Smooth muscle cell of trachea (primary cell): ENCODE data around the gene CDKN2D. TPM values are rescaled to one million over a fixed set of nuclear protein-coding genes. Genes with fewer than 3 reads are reported as not detected.

Experiments
- total RNA-seq: library from RNA; depleted of rRNA; stranded (reverse); fragments of >200 nt; gene quantifications from 2 replicates; pipeline ENCODE4 v1.2.1, GENCODE V29; 2014

Gene CDKN2D
- 3.5 and 9.9 TPM in 2 replicates for total RNA-seq

DNA sequence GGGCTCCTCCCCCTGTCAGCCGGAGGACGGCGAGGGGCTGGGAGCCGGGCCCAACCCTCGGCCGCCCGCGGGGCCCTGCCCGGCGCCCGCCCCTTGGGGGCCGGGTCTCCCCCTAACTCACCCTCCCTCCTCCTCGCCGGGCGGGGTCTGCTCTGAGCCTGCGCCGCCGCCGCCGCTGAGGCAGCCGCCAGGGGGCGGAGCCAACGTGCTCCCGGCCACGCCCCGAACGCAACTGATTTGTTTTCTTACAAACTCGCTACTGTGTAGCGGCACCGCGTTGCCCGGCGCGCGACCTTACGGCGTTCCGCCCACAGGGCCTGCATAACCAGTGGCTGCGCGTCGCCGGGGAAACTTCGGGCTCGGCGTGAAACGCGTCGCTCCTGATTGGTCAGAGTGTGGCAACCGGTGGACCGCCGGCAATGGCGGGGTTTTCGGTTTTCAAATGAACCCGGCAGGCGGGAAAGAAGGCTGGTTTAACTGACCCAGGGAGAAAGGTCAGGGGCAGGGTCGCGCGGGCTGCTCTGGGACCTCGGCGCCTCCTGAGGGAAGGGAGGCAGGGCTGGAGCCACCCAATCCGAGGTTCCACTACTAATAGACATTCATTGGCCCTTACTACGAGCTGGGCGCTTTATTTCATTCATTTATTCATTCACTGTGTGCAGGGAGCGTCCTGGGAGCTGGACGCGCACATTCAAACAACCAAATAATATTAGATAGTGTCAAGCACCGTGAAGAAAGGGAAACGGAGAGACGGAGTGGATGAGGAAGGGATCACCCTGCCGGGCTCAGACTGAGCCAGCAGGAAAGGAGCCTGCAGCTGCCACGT lies at the start of gene CDKN2D:
TSS of gene CDKN2D (minus strand) at position 154 of the 826 bp plus-strand sequence. CDS start 326 bp downstream, outside the sequence.

GRCh38 chr19:10587022-10587838 lies 18.5 kb upstream of the CDKN2D start, which contains the start of gene AP1M2:
Gene AP1M2 (minus strand): TSS chr19:10587312. CDS start chr19:10587231, 81 bp downstream.

DNA sequence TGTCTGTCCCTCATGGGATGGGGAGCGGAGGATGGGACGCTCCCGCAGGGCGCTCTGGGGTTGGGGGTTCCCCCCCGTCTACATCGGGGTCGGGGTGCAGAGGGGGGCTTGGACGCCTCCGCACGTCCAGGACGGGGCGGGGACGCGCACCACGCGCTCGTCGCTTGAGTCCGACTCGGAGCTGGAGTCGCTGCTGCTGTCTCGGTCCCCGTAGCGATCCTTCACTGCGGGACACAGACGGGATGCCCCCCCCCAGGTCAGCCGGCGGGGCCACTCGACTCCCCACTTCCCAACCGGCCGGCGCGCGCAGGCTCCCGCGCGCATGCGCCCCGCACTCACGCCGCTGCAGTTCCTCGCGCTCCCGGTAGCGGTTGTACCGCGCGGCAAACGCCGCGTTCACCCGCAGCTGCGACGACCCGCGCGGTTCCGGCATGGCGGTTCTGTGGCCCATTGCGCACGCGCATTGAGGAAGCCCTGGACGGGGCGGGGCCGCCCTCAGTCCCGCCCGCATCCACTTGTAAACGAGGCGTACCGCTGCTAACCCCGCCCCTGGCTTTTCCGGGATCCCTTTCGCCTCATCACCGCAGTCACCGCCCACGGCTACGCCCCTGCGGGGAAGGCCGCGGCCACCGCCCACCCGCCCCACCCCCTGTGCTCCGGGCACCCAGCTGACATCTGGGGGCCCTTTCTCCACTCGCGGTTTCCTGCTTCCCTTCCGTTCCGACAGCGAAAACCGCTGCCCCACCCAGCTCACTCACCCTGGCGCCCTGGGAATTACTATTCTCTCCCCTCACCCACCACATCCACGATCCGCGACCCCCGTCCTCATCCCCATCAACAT lies 3.0 kb downstream of the CDKN2D start, which contains the start of gene KRI1:
TSS of gene KRI1 (minus strand) at position 444 of the 841 bp plus-strand sequence. CDS start at position 433, 11 bp downstream.

DNA sequence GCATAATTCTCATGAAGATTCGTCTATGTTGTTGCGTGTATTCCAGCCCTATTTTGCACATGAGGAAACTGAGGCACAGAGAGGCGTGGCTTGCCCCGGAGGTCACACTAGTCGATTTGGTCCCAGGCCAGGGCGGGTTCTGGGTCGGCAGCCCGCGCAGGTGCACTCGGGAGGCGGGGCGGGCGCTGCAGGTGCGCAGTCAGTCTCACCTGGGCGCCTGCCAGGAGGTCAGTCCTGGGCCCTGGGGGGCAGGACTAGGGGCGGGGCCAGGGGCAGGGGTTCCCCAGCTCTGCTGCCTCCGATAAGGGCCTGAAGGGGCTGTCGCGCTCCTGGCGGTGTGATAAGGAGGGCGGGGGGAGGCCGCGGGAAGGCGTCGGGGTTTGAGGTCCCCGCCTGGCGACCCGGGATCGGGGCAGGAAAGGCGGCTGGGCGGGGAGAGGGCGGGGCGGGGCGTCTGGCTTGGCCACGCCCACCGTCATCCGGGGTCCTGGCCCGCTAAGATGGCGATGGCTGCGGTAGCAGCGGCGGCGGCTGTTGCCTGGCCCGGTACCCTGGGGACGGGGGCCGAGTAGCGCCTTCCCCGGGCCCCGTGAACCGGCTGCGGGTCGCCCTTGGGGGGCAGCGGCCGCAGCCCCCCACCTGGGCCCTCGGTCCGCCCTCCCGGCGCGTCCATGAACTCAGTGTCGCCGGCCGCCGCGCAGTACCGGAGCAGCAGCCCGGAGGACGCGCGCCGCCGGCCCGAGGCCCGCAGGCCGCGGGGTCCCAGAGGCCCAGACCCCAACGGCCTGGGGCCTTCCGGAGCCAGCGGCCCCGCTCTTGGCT lies 25.1 kb downstream of the CDKN2D start, which contains the start of gene ATG4D:
TSS of gene ATG4D (plus strand) at position 485 of the 822 bp plus-strand sequence. CDS start at position 672, 187 bp downstream.

GRCh38 chr19:10517361-10517759 lies 51.4 kb downstream of the CDKN2D start, which contains the start of gene S1PR5:
Gene S1PR5 (minus strand): TSS chr19:10517447. CDS start chr19:10515011, 2,436 bp downstream.

Other genes starting within 250 kb of the CDKN2D start
- gene RAVER1, start 235.4 kb downstream of the CDKN2D start, total RNA-seq: 12.1 and 14.4 TPM in 2 replicates
- 5.1 and 7.0 TPM in 2 replicates for gene ICAM3, start 229.4 kb downstream of the CDKN2D start, total RNA-seq
- gene TYK2, start 188.4 kb downstream of the CDKN2D start, total RNA-seq: 65.9 and 101 TPM in 2 replicates
- gene CDC37, start 165.4 kb downstream of the CDKN2D start, total RNA-seq: 166 and 189 TPM in 2 replicates
- gene PDE4A, start 148.4 kb downstream of the CDKN2D start, total RNA-seq: 6.3 and 8.7 TPM in 2 replicates
- 91.0 and 150 TPM in 2 replicates for gene KEAP1, start 65.6 kb downstream of the CDKN2D start, total RNA-seq
- 0.15 and 0.17 TPM in 2 replicates for gene S1PR5, start 51.5 kb downstream of the CDKN2D start, total RNA-seq
- 10.5 and 12.9 TPM in 2 replicates for gene ATG4D, start 25.1 kb downstream of the CDKN2D start, total RNA-seq
- gene KRI1, start 3.0 kb downstream of the CDKN2D start, total RNA-seq: 5.7 and 6.9 TPM in 2 replicates
- not detected in 2 replicates for gene AP1M2, start 18.3 kb upstream of the CDKN2D start, total RNA-seq
- 43.2 and 45.3 TPM in 2 replicates for gene SLC44A2, start 56.6 kb upstream of the CDKN2D start, total RNA-seq
- 81.2 and 129 TPM in 2 replicates for gene ILF3, start 85.4 kb upstream of the CDKN2D start, total RNA-seq
- gene QTRT1, start 132.5 kb upstream of the CDKN2D start, total RNA-seq: 27.8 and 28.1 TPM in 2 replicates
- gene DNM2, start 149.1 kb upstream of the CDKN2D start, total RNA-seq: 91.0 and 94.2 TPM in 2 replicates